GM12892 (cell line): ENCODE measurements around the gene C1QTNF6.

Source experiments
- POLR2A ChIP-seq: IDR thresholded peaks from 2 replicates; pipeline ENCODE4 v1.6.1; 2011; ENCODE audit warnings: low read depth, low read length, control low read depth
- POLR2AphosphoS5 ChIP-seq: IDR thresholded peaks from 2 replicates; pipeline ENCODE4 v1.6.1; 2011; ENCODE audit warnings: low read depth, low read length, control low read depth
- TAF1 ChIP-seq: IDR thresholded peaks from 2 replicates; pipeline ENCODE4 v1.6.1; 2011; ENCODE audit warnings: low read depth, mild to moderate bottlenecking, control low read depth, low read length, borderline replicate concordance

DNA sequence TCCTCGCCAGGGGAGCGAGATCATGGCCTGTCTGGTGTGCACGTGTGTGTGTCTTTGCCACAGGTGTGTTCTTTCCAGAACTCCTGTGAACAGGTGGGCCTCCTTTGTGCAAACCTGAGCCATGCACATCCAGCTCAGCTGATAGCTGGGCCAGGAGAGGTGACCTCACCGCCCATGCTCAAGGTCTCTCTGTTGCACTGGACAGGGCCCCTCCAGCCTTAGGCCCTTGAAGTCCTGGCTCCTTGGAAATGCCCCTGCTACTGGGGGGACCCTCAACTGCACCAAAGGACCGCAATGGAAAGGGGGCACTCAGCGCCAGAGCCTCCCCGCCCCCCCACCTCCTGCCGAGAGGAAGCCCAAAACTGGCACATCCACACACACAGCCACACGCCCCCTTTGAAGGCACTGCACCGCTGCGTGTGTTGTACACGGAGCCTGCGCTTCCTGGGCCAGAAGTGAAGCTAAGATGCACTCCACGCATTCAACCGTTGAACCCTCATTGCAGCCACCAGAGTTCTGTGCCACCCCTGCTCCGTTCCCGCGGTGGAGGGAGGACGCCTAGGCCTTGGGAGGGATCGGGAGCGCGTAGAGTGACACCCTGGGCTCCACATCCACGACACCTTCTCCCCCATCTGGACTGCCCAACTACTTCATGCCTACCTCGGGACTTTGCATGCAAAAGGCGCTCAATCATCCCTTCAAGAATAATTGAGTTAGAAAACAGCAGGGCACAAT, 21.9 kb downstream of the C1QTNF6 start:
- no peak for TF ChIP-seq TAF1
- no peak for TF ChIP-seq POLR2A
- TF ChIP-seq POLR2AphosphoS5, result no peak
